SW480 (cell line): ENCODE data around the gene CD302.
"Not testable (repeated sequence)": the region's sequence is repeated elsewhere in the genome, so short reads cannot be mapped to it uniquely, and the experiment has no call there.

ENCODE experiments used
- DNase-seq: peaks from one replicate; pipeline ENCODE4 v3.0.0-alpha.2; 2016; ENCODE audit warnings: low spot score

Gene CD302

GRCh38 chr2:159793326-159793725 is 4.7 kb downstream of the CD302 start:
- DNase-seq: no peak

- DNase-seq: no peak
Measured at GRCh38 chr2:159792599-159792998, 5.4 kb downstream of the CD302 start.

DNA sequence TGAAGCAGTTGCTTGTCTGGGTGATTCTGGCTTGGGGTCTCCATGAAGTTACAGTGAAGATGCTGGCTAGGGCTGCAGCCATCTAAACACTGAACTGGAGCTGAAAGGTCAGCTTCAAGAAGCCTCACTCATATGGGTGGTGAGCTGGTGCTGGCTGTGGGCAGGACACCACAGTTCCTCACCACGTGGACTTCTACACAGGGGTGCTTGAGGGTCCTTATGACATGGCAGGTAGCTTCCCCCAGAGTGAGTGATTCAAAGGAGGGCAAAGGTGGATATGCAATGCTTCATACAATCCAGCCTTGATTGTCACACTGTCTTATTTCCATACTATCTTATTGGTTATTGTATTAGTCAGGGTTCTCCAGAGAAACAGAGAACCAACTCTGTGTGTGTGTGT is 6.0 kb downstream of the CD302 start:
- no peak for DNase-seq

DNA sequence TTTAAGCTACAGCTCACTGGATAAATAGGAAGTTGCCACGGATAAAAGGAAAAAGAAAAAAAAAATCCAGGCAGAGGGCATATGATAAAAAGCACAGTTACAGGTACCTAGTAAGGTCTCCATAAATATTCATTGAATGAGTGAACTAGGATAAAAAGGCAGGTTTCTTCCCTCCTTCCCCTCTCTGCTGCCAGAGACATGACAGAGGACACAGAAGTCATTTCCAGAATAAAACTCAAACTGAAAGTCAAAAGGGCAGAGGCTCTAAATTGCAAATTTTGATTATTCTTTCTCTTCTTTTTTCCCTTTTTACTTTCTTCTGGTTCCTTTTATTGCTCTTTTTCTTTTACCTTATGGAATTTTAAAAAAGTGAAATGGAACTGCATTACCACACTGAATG is 7.7 kb downstream of the CD302 start:
- no peak for DNase-seq

- no peak for DNase-seq
Measured at GRCh38 chr2:159788253-159788652, 9.8 kb downstream of the CD302 start.

DNA sequence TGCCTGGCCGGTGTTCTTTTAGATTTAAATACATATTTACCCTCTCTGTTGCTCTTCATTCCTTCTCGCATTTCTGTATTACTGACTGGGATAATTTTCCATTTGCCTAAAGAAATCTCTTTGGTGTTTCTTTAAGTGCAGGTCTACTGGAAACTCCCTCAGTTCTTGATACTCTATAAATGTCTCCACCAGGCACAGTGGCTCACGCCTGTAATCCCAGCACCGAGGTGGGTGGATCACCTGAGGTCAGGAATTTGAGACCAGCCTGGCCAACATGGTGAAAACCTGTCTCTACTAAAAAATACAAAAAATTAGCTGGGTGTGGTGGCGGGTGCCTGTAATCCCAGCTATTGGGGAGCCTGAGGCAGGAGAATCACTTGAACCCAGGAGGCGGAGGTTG is 10.4 kb downstream of the CD302 start:
- DNase-seq: not testable (repeated sequence)

DNA sequence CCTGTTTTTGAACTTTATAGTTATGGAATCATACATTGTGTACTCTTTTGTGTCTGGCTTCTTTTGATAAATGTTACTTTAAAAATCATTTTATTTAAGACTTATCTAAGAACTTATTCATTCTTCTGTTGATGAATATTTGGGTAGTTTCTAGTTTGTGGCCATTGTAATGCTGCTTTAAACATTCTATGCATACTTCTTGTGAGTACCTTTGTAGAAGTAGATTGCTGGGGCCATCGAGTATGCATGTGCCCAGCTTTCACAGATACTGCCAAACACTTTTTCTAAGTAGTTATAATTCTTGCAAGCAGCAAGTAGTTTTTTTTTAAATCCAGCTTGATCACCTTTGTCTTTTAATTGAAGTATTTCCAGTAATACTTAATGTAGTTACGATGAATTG is 11.1 kb downstream of the CD302 start:
- no peak for DNase-seq

DNA sequence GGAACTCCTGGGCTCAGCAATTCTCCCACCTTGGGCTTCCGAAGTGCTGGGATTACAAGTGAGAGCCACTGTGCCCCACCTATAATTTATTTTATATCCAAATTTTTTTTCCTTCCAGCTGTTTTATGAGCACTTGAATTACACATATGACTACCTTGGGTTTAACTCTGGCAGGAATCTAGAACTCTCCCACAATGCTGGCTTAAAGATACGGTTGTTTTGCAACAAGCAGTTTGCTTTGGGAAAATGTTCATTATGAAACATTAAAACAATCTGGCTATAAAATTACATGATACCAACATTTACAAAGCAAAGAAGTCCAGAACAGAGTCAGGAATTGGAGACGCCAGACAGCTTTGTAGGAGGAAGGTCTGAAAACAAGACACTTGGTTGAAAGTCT is 12.8 kb downstream of the CD302 start:
- DNase-seq: no peak

DNA sequence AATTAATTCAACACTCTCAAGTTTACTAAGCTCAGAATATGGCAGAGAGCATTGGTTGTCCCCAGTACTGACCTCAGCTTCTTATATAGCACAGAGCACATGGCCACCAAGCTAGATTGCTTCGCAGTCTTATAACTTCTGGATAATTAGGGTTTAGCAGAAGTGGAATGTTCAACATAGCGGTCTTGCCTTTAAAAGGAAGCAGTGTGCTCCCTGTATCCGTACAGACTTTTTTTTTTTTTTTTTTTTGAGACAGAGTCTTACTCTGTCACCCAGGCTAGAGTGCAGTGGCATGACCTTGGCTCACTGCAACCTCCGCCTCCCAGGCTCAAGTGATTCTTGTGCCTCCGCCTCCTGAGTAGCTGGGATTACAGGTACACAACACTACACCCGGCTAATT is 13.3 kb downstream of the CD302 start:
- not testable (repeated sequence) for DNase-seq

DNA sequence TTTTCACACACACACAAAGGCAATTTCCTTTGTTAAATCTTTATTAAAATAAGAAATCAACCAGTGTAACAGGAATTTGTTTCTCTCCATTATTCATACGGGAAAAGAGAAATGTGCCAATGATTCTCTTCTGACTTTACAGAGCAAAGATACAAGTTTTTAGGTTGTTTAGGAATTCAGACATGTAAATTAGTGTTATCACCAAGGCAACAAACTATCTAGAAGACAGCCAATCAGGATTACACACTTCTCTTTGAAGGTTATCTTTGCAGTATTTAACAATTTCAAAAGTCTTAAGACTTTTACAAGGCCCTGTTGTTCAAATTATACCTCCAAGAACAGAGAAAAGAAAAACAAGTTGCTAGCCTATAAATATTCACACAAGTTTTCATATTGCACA is 14.5 kb downstream of the CD302 start:
- DNase-seq: no peak

DNA sequence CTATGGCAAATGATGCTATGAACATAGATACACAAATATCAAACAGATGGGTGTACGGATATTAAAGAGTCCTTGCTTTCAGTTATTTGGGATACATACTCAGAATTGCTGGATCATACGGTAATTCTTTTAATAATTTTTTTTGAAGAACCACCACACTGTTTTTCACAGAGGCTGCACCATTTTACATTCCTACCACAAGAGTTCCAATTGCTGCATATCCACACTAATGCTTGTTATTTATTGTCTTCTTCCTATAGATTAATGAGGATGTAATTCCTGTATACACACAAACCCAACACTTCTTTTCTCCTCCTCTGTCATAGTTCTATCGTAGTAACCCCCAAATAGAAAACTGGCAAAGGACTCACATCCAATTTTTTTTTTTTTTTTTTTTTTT is 21.7 kb downstream of the CD302 start:
- DNase-seq: no peak

DNA sequence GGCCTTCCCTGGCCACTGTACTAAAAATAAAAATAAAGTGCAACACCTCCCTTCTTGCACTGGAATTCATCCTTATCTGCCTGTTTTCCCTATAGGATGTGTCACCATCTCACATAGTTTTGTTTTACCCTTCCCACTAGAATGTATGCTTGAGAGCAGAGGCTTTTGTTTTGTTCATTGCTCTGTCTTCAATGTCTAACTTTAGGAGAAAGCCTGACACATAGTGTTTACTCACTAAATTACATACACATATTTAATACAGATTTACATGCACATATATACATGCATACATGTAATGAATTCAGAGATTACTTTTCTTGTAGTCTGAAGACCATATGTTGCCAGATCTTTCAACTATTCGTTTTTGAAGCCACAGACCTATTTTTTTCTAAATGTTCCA is 23.0 kb downstream of the CD302 start:
- DNase-seq: peak; percentile 6

- no peak for DNase-seq
Measured at GRCh38 chr2:159774370-159774990, 23.5 kb downstream of the CD302 start.

DNA sequence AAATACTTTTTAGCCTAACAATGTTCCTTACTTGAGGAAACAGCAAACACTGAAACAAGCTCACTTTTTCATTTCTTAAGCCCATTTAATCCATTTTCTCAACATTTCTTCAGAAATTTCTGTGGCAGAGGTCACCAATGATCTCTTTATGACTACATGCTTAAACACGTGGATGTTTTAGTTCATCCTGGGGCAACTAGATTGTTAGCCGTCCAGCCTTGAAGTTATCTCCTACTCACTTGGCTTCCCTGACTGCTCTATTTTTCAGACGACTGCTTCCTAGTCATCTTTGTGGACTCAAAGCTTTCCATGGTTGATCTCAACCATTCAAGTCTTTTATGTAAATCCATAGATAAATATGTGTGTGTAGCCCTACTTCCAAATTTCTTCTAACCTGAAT is 24.1 kb downstream of the CD302 start:
- DNase-seq: no peak

DNA sequence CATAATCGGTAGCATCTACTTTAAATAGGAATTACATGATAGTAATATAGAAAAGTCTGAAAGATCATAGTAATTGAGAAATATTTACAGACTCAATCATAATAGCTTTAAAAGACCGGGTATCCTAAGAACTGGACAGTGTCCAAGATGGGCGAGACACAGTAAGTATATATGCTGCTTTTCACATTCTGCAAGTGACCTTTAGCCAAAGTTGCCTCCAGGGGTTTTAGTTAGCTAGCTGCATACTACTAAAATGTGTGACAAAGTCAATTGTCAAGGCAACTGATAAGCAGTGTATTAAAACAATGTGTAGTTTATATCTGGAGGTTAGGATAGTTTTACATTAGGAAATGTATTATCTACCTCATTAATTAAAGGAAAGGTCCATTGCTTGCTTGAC is 24.6 kb downstream of the CD302 start:
- DNase-seq: no peak

DNA sequence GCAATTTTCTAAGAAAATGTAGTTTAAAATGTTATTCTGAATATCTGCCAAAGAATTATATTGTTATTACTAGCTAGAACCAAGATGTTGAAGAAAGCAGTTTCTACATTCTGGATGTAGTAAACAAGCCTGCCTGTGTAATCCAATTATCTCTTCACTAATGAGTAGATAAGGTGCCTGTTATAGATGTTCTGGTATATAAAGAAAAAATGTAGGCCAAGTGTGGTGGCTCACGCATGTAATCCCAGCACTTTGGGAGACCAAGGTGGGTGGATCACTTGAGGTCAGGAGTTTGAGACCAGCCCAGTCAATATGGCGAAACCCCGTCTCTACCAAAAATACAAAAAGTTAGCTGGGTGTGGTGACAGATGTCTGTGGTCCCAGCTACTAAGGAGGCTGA is 28.9 kb downstream of the CD302 start:
- no peak for DNase-seq

GRCh38 chr2:159762075-159762474 is 35.9 kb downstream of the CD302 start:
- no peak for DNase-seq

GRCh38 chr2:159760326-159760725 is 37.7 kb downstream of the CD302 start:
- DNase-seq: no peak

GRCh38 chr2:159759577-159759976 is 38.4 kb downstream of the CD302 start:
- no peak for DNase-seq

DNA sequence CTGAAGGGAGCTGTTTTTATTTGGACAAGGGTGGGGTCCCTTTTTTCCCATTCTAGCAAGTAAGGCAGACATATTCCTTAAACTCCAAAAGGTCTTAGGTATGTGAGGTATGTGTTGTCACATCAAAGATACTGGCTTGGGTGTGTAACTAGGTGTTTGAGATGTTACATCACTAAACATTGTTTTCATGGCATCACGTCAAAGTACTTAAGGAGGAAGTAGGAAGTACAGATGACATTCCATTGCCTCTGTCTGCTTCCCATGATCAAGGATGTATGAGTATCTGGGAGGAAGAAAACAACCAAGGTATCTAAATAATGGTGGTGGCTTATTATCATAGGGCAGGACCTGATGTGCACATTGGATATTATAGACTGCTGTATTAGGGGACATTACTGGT is 39.3 kb downstream of the CD302 start:
- peak; percentile 11 for DNase-seq

DNA sequence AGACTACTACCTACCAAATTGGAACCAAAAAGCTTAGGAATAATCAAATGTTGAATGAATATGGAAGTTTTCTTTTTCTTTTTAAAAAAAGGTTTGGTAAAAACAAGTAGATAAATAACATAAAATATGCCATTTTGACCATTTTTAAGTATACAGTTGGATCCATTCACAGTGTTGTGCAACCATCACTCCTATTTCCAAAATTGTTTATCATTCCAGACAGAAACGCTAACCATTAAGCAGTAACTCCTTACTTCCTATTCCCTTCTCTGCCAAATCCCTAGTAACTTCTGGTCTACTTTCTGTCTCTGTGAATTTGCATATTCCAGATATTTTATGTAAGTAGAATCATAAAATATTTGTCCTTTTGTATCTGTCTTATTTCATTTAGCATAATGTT is 39.8 kb downstream of the CD302 start:
- DNase-seq: no peak

GRCh38 chr2:159755788-159756187 is 42.2 kb downstream of the CD302 start:
- DNase-seq: peak; percentile 55

- no peak for DNase-seq
Measured at GRCh38 chr2:159755014-159755413, 43.0 kb downstream of the CD302 start.

DNA sequence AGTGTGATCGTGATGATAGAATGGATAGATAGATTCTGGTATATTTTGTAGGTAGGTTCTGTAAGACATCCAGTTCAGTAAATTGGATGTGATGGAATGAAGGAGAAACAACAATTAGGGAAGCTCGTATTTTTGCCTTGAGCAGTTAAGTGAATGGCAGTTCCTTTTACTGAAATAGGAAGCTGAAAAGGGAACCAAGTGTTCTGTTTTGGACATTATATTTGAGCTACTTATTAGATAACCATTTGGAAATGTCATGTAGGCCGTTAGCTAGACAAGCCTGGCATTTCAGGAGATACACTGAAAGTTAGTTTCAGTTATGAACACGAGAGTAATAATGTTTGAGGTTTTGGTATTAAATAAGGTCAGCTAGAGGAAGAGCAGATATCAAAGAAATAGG is 44.2 kb downstream of the CD302 start:
- DNase-seq: no peak

- no peak for DNase-seq
Measured at GRCh38 chr2:159750873-159751272, 47.1 kb downstream of the CD302 start.
